Measurements from ENCODE around the gene FBXL17.

GRCh38 chr5:108379722-108380530 is 2.0 kb downstream of the FBXL17 start:
- TF ChIP-seq POLR2AphosphoS5 (IDR thresholded peaks at IDR 0.05; ENCODE audit: low read depth, low read length) (no peak), REST (IDR thresholded peaks at IDR 0.05; ENCODE audit: insufficient read depth in 1 of 2, low read depth in 2 of 2, low read length in 2 of 2) (no peak), SIN3A (IDR thresholded peaks at IDR 0.05; ENCODE audit: borderline replicate concordance, insufficient read depth, low read length) (no peak)
